ENCODE results near the gene RALGAPA2. TPM values are rescaled to one million over a fixed set of nuclear protein-coding genes. Genes with fewer than 3 reads are reported as not detected.
"Not testable (repeated sequence)": the region's sequence is repeated elsewhere in the genome, so short reads cannot be mapped to it uniquely, and the experiment has no call there.

Gene RALGAPA2
- polyA plus RNA-seq, 2 of the 4 experiments (the other 2 are of a cell fraction): 4.0 to 4.7 TPM

- no peaks in the 10 kb centered on the region for H3K9me3 ChIP-seq
- TF ChIP-seq RFX5 (IDR thresholded peaks at IDR 0.05) (no peak), ZSCAN20 (CRISPR knock-in tag; IDR thresholded peaks at IDR 0.05) (no peak), REST (IDR thresholded peaks at IDR 0.05) (no peak), ESRRA (IDR thresholded peaks at IDR 0.05; ENCODE audit: borderline replicate concordance, low read length) (no peak), KDM5A (IDR thresholded peaks at IDR 0.05) (no peak), HMGXB4 (CRISPR knock-in tag; IDR thresholded peaks at IDR 0.05; ENCODE audit: borderline replicate concordance) (no peak)
- CTCF ChIA-PET: no interaction called here
- ATAC-seq (no peak), FAIRE-seq (no peak), DNase-seq (ENCODE audit: low read depth in 1 of 2, low spot score in 1 of 2) (no peak)
- H3K4me2 ChIP-seq: no peak overlapping the region
- POLR2A ChIA-PET: no interaction called here
- H3K4me1 ChIP-seq: peaks cover 21% of the 10 kb centered on the region
- 71% methylated on average over 6 of the region's 6 CpGs for WGBS (ENCODE audit: missing lambda C conversion rate)
- H3K4me3 ChIP-seq: no peak overlapping the region
- H3K27ac ChIP-seq: no peak overlapping the region
Observed at GRCh38 chr20:20546402-20546801, 166.0 kb downstream of the RALGAPA2 start.

- H3K9me3 ChIP-seq; DNase-seq (ENCODE audit: low read depth in 1 of 2, low spot score in 1 of 2); H3K4me1 ChIP-seq; H3K27ac ChIP-seq; FAIRE-seq; POLR2A ChIA-PET; ATAC-seq; H3K4me2 ChIP-seq; H3K4me3 ChIP-seq: not testable (repeated sequence)
- CTCF ChIA-PET: interaction anchor here (0.6 kb wide), 1 partner anchor 19 kb away, joined by 3 read pairs; no protein-coding TSS in a partner anchor
- WGBS (ENCODE audit: missing lambda C conversion rate): 93% methylated on average over 7 of the region's 7 CpGs
Observed at GRCh38 chr20:20543348-20543747, 169.1 kb downstream of the RALGAPA2 start.

- no peaks in the 10 kb centered on the region for H3K4me1 ChIP-seq
- no peak overlapping the region for H3K4me3 ChIP-seq
- 67% methylated on average over 6 of the region's 6 CpGs for WGBS (ENCODE audit: missing lambda C conversion rate)
- H3K27ac ChIP-seq: no peak overlapping the region
- FAIRE-seq (no peak), ATAC-seq (no peak), DNase-seq (ENCODE audit: low read depth in 1 of 2, low spot score in 1 of 2) (no peak)
- H3K9me3 ChIP-seq: no peaks in the 10 kb centered on the region
- TF ChIP-seq EHMT2 (IDR thresholded peaks at IDR 0.05; ENCODE audit: low read depth): no peak
- no peak for TF ChIP-seq SMC3 (IDR thresholded peaks at IDR 0.05)
- no peak for TF ChIP-seq HDAC2 (IDR thresholded peaks at IDR 0.05)
- TF ChIP-seq ZFP36 (IDR thresholded peaks at IDR 0.05; ENCODE audit: borderline replicate concordance, partially characterized antibody): no peak
- TF ChIP-seq NR3C1 (IDR thresholded peaks at IDR 0.05): no peak
- no peak for TF ChIP-seq PBX3 (IDR thresholded peaks at IDR 0.05)
- TF ChIP-seq RAD21 (conservative IDR thresholded peaks at IDR 0.05 in 1 of 2, IDR thresholded peaks at IDR 0.05 in 1 of 2): no peak
- no peak for TF ChIP-seq POLR2AphosphoS2 (conservative IDR thresholded peaks at IDR 0.05; ENCODE audit: low read length)
- no peak for TF ChIP-seq FOXS1 (CRISPR knock-in tag; IDR thresholded peaks at IDR 0.05)
- no peak for TF ChIP-seq MAFK (IDR thresholded peaks at IDR 0.05; ENCODE audit: partially characterized antibody)
- TF ChIP-seq RCOR1 (IDR thresholded peaks at IDR 0.05; ENCODE audit: low read depth, low read length): no peak
- TF ChIP-seq TFCP2L1 (CRISPR knock-in tag; IDR thresholded peaks at IDR 0.05): no peak
- TF ChIP-seq ZNF302 (CRISPR knock-in tag; IDR thresholded peaks at IDR 0.05): no peak
- TF ChIP-seq EP300 (IDR thresholded peaks at IDR 0.05): no peak
- TF ChIP-seq MAX (IDR thresholded peaks at IDR 0.05): no peak
- TF ChIP-seq KDM5A (IDR thresholded peaks at IDR 0.05): no peak
- no peak for TF ChIP-seq KDM1A (IDR thresholded peaks at IDR 0.05; ENCODE audit: low read depth)
- no peak for TF ChIP-seq GATA3 (IDR thresholded peaks at IDR 0.05; ENCODE audit: borderline replicate concordance)
- TF ChIP-seq CBX2 (IDR thresholded peaks at IDR 0.05; ENCODE audit: borderline replicate concordance, low read depth): no peak
- no peak overlapping the region for H3K4me2 ChIP-seq
- POLR2A ChIA-PET: no interaction called here
- CTCF ChIA-PET: interaction anchor here (1.5 kb wide), 1 partner anchor 19 kb away, joined by 3 read pairs; no protein-coding TSS in a partner anchor
Observed at GRCh38 chr20:20536240-20536933, 176.1 kb downstream of the RALGAPA2 start.
